NCI-H1694 (cell line): ENCODE data around the gene SCGB1C2.
A peak's percentile ranks its signal among the peaks of the same experiment; 100 is the strongest.
"Not testable (repeated sequence)": the region's sequence is repeated elsewhere in the genome, so short reads cannot be mapped to it uniquely, and the experiment has no call there.

ENCODE experiments used
- DNase-seq: peaks from one replicate; lab custom pipeline; 2025; lab: John Stamatoyannopoulos, UW

The SCGB1C2 gene

GRCh38 chr17:137166-137807, at the start of gene SCGB1C2:
Gene SCGB1C2 (plus strand): TSS chr17:137569. CDS start chr17:137591, 22 bp downstream.
- not testable (repeated sequence) for DNase-seq

- DNase-seq: not testable (repeated sequence)
Measured at GRCh38 chr17:113111-113510, 24.3 kb upstream of the SCGB1C2 start.

GRCh38 chr17:118339-118917, 18.9 kb upstream of the SCGB1C2 start:
- DNase-seq: not testable (repeated sequence)

- not testable (repeated sequence) for DNase-seq
Measured at GRCh38 chr17:133932-134331, 3.4 kb upstream of the SCGB1C2 start.

GRCh38 chr17:134332-134785, 3.0 kb upstream of the SCGB1C2 start:
- not testable (repeated sequence) for DNase-seq

- DNase-seq: not testable (repeated sequence)
Measured at GRCh38 chr17:135022-135421, 2.3 kb upstream of the SCGB1C2 start.

GRCh38 chr17:135895-136294, 1.5 kb upstream of the SCGB1C2 start:
- not testable (repeated sequence) for DNase-seq

GRCh38 chr17:136531-136930, 838 bp upstream of the SCGB1C2 start:
- DNase-seq: not testable (repeated sequence)

- DNase-seq: not testable (repeated sequence)
Measured at GRCh38 chr17:139401-140205, 2.2 kb downstream of the SCGB1C2 start.

- DNase-seq: no peak
Measured at GRCh38 chr17:142102-142661, 4.8 kb downstream of the SCGB1C2 start.

GRCh38 chr17:142876-143784, 5.8 kb downstream of the SCGB1C2 start:
- no peak for DNase-seq

GRCh38 chr17:143785-144281, 6.5 kb downstream of the SCGB1C2 start:
- DNase-seq: peak; percentile 52

- DNase-seq: no peak
Measured at GRCh38 chr17:144936-145670, 7.7 kb downstream of the SCGB1C2 start.

GRCh38 chr17:145671-146541, 8.5 kb downstream of the SCGB1C2 start:
- no peak for DNase-seq

- no peak for DNase-seq
Measured at GRCh38 chr17:146546-146945, 9.2 kb downstream of the SCGB1C2 start.

GRCh38 chr17:146983-147761, 9.8 kb downstream of the SCGB1C2 start:
- DNase-seq: no peak

- DNase-seq: no peak
Measured at GRCh38 chr17:147796-148740, 10.7 kb downstream of the SCGB1C2 start.

- no peak for DNase-seq
Measured at GRCh38 chr17:148757-149156, 11.4 kb downstream of the SCGB1C2 start.
